ENCODE results near the gene SF3B3.

GRCh38 chr16:70553645-70554044 is 30.0 kb downstream of the SF3B3 start:
- TF ChIP-seq EZH2 (IDR thresholded peaks at IDR 0.05; ENCODE audit: borderline replicate concordance, low read depth, low read length, severe bottlenecking) (no peak), POLR2AphosphoS5 (IDR thresholded peaks at IDR 0.05; ENCODE audit: insufficient read depth, low read depth, low read length) (peak; percentile 15)
- TF ChIP-seq, protein P1, sequence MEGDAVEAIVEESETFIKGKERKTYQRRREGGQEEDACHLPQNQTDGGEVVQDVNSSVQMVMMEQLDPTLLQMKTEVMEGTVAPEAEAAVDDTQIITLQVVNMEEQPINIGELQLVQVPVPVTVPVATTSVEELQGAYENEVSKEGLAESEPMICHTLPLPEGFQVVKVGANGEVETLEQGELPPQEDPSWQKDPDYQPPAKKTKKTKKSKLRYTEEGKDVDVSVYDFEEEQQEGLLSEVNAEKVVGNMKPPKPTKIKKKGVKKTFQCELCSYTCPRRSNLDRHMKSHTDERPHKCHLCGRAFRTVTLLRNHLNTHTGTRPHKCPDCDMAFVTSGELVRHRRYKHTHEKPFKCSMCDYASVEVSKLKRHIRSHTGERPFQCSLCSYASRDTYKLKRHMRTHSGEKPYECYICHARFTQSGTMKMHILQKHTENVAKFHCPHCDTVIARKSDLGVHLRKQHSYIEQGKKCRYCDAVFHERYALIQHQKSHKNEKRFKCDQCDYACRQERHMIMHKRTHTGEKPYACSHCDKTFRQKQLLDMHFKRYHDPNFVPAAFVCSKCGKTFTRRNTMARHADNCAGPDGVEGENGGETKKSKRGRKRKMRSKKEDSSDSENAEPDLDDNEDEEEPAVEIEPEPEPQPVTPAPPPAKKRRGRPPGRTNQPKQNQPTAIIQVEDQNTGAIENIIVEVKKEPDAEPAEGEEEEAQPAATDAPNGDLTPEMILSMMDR (IDR thresholded peaks at IDR 0.05; ENCODE audit: extremely low read depth in 1 of 2, insufficient read depth in 1 of 2, low read depth in 1 of 2, low read length in 2 of 2) = no peak

Data from endothelial cell of umbilical vein (primary cell).